HL-60 (cell line): Measurements from ENCODE around the gene GNAT2.

Experiments used
- DNase-seq, 2 experiments: peaks; one replicate each; pipeline ENCODE4 v3.0.0-alpha.2; 2010 to 2020; ENCODE audit warnings: low read depth in 1 of 2, low spot score in 1 of 2
- H3K27ac ChIP-seq: fragments of 250-450 bp; sonication (Bioruptor Pico); replicated peaks from 2 replicates; pipeline ENCODE4 v1.5.1; 2020; ENCODE audit warnings: mild to moderate bottlenecking, moderate library complexity
- H3K27me3 ChIP-seq: fragments of 250-450 bp; sonication (Bioruptor Pico); 2 replicates; pipeline ENCODE4 v1.5.1; 2021; ENCODE audit warnings: mild to moderate bottlenecking, moderate library complexity; ENCODE audit not compliant: insufficient read depth, poor library complexity, severe bottlenecking
- H3K4me3 ChIP-seq: replicated peaks from 2 replicates; pipeline ENCODE4 v1.5.1; 2011; ENCODE audit warnings: mild to moderate bottlenecking, control low read depth, low read length; ENCODE audit not compliant: insufficient read depth
- GABPA ChIP-seq: IDR thresholded peaks from 2 replicates; pipeline ENCODE4 v1.6.1; 2012; ENCODE audit warnings: low read depth
- POLR2AphosphoS5 ChIP-seq: IDR thresholded peaks from 2 replicates; pipeline ENCODE4 v1.6.1; 2012; ENCODE audit warnings: low read depth
- SPI1 ChIP-seq: IDR thresholded peaks from 2 replicates; pipeline ENCODE4 v1.6.1; 2012; ENCODE audit warnings: low read depth, mild to moderate bottlenecking, borderline replicate concordance
- TF ChIP-seq, protein P1 (sequence below): IDR thresholded peaks from 2 replicates; pipeline ENCODE4 v1.6.1; 2012; ENCODE audit warnings: low read depth; ENCODE audit not compliant: insufficient replicate concordance
- TF ChIP-seq, protein P2 (sequence below): IDR thresholded peaks from one replicate; pipeline ENCODE4 v1.5.1; 2011; ENCODE audit warnings: low read length, control low read depth, inconsistent platforms; ENCODE audit not compliant: insufficient read depth

The GNAT2 gene

DNA sequence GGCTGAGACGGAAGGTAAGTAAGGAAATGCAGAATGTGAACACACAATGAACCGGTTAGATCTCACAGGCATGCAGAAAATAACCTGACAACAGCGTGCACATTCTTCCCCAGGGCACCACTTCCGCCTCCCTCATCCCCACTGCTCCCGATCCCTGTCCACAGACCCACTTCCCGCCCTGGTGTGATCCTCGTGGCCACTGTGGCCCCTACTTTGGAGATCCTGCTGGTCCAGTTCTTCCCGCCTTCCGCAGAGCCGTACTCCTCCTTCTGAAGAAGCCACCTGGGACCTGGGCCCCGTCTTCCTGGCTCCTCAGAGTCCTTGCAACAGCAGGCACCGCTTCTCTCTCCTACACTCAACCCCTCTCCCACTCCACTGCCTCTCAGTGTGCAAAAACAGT is 35.1 kb upstream of the GNAT2 start:
- Histone ChIP-seq H3K4me3 (no peak overlapping the region), H3K27me3 (no peaks in the 10 kb centered on the region), H3K27ac (no peak overlapping the region)
- TF ChIP-seq, protein P1, sequence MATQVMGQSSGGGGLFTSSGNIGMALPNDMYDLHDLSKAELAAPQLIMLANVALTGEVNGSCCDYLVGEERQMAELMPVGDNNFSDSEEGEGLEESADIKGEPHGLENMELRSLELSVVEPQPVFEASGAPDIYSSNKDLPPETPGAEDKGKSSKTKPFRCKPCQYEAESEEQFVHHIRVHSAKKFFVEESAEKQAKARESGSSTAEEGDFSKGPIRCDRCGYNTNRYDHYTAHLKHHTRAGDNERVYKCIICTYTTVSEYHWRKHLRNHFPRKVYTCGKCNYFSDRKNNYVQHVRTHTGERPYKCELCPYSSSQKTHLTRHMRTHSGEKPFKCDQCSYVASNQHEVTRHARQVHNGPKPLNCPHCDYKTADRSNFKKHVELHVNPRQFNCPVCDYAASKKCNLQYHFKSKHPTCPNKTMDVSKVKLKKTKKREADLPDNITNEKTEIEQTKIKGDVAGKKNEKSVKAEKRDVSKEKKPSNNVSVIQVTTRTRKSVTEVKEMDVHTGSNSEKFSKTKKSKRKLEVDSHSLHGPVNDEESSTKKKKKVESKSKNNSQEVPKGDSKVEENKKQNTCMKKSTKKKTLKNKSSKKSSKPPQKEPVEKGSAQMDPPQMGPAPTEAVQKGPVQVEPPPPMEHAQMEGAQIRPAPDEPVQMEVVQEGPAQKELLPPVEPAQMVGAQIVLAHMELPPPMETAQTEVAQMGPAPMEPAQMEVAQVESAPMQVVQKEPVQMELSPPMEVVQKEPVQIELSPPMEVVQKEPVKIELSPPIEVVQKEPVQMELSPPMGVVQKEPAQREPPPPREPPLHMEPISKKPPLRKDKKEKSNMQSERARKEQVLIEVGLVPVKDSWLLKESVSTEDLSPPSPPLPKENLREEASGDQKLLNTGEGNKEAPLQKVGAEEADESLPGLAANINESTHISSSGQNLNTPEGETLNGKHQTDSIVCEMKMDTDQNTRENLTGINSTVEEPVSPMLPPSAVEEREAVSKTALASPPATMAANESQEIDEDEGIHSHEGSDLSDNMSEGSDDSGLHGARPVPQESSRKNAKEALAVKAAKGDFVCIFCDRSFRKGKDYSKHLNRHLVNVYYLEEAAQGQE: no peak
- no peak for TF ChIP-seq GABPA
- TF ChIP-seq, protein P2, sequence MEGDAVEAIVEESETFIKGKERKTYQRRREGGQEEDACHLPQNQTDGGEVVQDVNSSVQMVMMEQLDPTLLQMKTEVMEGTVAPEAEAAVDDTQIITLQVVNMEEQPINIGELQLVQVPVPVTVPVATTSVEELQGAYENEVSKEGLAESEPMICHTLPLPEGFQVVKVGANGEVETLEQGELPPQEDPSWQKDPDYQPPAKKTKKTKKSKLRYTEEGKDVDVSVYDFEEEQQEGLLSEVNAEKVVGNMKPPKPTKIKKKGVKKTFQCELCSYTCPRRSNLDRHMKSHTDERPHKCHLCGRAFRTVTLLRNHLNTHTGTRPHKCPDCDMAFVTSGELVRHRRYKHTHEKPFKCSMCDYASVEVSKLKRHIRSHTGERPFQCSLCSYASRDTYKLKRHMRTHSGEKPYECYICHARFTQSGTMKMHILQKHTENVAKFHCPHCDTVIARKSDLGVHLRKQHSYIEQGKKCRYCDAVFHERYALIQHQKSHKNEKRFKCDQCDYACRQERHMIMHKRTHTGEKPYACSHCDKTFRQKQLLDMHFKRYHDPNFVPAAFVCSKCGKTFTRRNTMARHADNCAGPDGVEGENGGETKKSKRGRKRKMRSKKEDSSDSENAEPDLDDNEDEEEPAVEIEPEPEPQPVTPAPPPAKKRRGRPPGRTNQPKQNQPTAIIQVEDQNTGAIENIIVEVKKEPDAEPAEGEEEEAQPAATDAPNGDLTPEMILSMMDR: no peak
- TF ChIP-seq SPI1: no peak
- TF ChIP-seq POLR2AphosphoS5: no peak
- DNase-seq: no peak

DNA sequence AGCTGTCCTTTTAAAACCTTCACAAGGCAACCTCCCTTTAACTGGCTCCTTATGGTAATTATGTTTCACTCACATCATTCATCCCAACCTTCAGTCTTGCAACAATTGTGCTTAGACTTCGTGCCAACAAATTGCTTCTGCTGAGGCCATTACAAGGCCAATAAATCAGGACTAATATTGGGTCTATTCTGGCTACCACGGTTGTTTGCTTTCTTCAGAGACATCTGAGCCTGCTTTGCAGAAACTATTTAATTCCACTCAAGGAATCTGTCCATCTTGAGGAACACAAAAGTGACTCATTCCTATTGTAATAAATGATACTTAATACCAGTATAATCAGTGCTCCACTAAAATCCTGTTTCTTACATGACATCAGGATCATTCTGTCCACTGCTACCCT is 33.9 kb upstream of the GNAT2 start:
- H3K27me3 ChIP-seq: no peaks in the 10 kb centered on the region
- H3K27ac ChIP-seq: no peak overlapping the region
- TF ChIP-seq, protein P1: no peak
- TF ChIP-seq, protein P2: no peak
- no peak for DNase-seq
- no peak overlapping the region for H3K4me3 ChIP-seq

DNA sequence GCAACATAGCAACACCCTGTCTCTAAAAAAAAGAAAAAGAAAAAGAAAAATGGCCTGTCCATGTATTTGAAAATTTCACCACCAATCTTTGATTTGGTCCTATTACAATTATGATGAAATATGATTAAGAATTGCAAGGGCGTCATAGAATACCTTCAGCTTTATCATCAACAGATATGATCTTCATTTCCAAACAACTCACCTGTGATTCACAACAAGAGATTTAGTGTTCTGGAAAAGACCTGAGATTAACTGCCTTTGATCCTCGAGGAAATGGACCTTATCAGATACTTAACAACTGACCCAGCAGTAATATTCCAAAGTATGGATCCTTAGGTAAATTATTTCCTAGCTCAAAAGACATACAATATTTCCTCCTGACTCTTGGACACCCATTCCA is 33.0 kb upstream of the GNAT2 start:
- Histone ChIP-seq H3K27ac (no peak overlapping the region), H3K27me3 (no peaks in the 10 kb centered on the region), H3K4me3 (no peak overlapping the region)
- DNase-seq: no peak
- no peak for TF ChIP-seq SPI1

DNA sequence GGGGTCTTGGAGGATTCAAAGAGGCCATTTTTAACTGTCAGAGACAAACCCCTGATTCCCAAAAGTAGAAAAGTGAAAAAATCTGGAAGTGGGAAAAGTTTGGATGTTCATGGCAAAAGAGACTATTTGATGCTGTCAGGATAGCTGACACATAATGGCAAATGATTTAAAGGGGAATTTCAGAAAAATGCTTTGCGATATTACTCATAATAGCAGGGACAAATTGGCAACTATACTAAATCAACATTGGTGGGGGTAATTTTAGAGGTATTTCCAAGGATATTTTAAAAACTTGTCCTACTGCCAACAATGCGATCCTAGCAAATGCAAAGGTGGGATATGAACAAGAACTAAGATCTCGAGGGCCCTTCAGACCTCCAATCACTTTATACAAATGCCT is 31.2 kb upstream of the GNAT2 start:
- H3K27ac ChIP-seq: no peak overlapping the region
- DNase-seq: no peak
- TF ChIP-seq, protein P2: no peak
- TF ChIP-seq SPI1 (no peak), GABPA (no peak), POLR2AphosphoS5 (no peak)
- TF ChIP-seq, protein P1: no peak
- H3K27me3 ChIP-seq: no peaks in the 10 kb centered on the region
- no peak overlapping the region for H3K4me3 ChIP-seq
